Ovary (tissue), 3 donors: ENCODE data around the gene PCBP2.

Source experiments
- EP300 ChIP-seq: sonication (generic); formaldehyde crosslinking; IDR thresholded peaks from one replicate; pipeline ENCODE4 v1.6.1; 2017; ENCODE audit warnings: antibody characterized with exemption
- POLR2A ChIP-seq: fragments of 450-650 bp; IDR thresholded peaks from one replicate; pipeline ENCODE4 v1.6.1; 2017; ENCODE audit warnings: antibody characterized with exemption, mild to moderate bottlenecking, moderate library complexity
- TF ChIP-seq, protein P1 (sequence below), 3 donors: fragments of 450-650 bp in 2 of 3; fragments of 200-600 bp in 1 of 3; IDR thresholded peaks; one replicate each; pipeline versions ENCODE4 v1.5.1 to v1.8.0; 2016 to 2022; ENCODE audit warnings: antibody characterized with exemption in 3 of 3, mild to moderate bottlenecking in 1 of 3
- donor health status: DM: no; HTN: no; CAD: no.

- TF ChIP-seq, protein P1, sequence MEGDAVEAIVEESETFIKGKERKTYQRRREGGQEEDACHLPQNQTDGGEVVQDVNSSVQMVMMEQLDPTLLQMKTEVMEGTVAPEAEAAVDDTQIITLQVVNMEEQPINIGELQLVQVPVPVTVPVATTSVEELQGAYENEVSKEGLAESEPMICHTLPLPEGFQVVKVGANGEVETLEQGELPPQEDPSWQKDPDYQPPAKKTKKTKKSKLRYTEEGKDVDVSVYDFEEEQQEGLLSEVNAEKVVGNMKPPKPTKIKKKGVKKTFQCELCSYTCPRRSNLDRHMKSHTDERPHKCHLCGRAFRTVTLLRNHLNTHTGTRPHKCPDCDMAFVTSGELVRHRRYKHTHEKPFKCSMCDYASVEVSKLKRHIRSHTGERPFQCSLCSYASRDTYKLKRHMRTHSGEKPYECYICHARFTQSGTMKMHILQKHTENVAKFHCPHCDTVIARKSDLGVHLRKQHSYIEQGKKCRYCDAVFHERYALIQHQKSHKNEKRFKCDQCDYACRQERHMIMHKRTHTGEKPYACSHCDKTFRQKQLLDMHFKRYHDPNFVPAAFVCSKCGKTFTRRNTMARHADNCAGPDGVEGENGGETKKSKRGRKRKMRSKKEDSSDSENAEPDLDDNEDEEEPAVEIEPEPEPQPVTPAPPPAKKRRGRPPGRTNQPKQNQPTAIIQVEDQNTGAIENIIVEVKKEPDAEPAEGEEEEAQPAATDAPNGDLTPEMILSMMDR (IDR thresholded peaks at IDR 0.05): no peak
- no peak for TF ChIP-seq POLR2A
- no peak for TF ChIP-seq EP300
Observed at GRCh38 chr12:53483225-53483978, 31.5 kb downstream of the PCBP2 start.
